Vagina (tissue), 2 donors: ENCODE results near the gene INTS6L.

Experiments used
- CTCF ChIP-seq, 3 experiments: fragments of 450-650 bp in 2 of 3; fragments of 200-600 bp in 1 of 3; sonication (generic) in 1 of 3; IDR thresholded peaks; one replicate each; pipeline ENCODE4 v1.5.1; 2017 to 2019; ENCODE audit warnings: antibody characterized with exemption in 3 of 3, mild to moderate bottlenecking in 2 of 3, moderate library complexity in 2 of 3
- POLR2A ChIP-seq, 2 donors: fragments of 450-650 bp; IDR thresholded peaks; one replicate each; pipeline ENCODE4 v1.6.1; 2017; ENCODE audit warnings: antibody characterized with exemption in 2 of 2, mild to moderate bottlenecking in 2 of 2, moderate library complexity in 2 of 2
- POLR2AphosphoS5 ChIP-seq, 2 donors: sonication (generic); formaldehyde crosslinking; IDR thresholded peaks; one replicate each; pipeline ENCODE4 v1.9.0; 2017; ENCODE audit warnings: antibody characterized with exemption in 2 of 2, mild to moderate bottlenecking in 2 of 2, low read depth in 1 of 2; ENCODE audit not compliant: insufficient read depth in 1 of 2

- TF ChIP-seq CTCF (IDR thresholded peaks at IDR 0.05) (no peak), POLR2A (IDR thresholded peaks at IDR 0.05) (no peak), POLR2AphosphoS5 (IDR thresholded peaks at IDR 0.05; ENCODE audit: insufficient read depth in 1 of 2, low read depth in 1 of 2) (no peak)
These were observed 22.7 kb downstream of the INTS6L start for GRCh38 chrX:135543172-135543571.
